Suppressor macrophage (primary cell): ENCODE measurements around the gene MFSD12.

Experiments
- DNase-seq, 4 experiments: peaks; one replicate each; pipeline ENCODE4 v3.0.0-alpha.2; 2020 to 2022

MFSD12 gene

DNA sequence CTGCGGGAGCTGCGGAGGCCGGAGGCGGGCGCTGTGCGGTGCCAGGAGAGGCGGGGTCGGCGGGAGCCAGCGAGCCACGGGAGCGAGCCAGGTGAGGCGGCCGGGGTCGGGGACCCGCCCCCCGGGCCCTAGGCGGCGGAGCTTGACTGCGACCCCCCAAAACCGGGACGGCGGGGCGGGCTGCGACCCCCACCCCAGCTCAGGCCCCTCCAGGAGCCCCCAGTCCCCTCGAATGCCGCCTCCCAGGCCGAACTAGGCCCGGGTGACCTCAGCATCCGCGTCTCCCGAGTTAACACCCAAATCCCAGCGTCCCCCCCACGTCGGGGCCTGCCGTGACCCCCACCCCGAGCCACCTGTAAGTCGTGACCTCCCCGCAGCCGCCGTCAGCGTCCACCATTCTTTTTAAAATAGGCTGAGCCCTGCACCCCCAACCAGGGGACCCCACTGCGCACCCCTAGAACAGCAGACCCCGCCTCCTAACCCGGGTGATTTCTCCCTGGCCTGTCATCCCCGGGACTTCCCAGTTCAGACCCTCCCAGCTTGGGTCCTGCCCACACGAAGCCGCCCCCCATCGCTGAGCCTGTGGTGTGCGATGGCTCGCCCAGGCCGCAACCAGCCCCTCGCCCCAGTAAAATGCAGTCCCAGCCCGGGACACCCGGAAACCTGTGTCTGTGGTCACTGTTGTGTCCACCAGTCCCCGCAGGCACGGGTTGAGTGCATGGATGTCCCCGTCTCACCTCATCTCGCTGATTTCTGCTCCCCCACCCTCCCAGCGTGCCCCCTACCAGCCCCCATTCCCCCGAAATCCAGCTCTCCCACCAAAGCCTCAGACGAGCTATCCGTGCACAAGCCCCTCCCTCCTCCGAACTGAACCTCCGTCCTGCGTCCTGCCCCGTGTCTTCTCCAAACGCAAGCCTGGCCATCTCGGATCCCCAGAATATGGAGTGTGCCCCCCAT, 50.7 kb downstream of the MFSD12 start:
- peak in 3 of 4 experiments; percentile 30 to 47 (median 37) for DNase-seq

DNA sequence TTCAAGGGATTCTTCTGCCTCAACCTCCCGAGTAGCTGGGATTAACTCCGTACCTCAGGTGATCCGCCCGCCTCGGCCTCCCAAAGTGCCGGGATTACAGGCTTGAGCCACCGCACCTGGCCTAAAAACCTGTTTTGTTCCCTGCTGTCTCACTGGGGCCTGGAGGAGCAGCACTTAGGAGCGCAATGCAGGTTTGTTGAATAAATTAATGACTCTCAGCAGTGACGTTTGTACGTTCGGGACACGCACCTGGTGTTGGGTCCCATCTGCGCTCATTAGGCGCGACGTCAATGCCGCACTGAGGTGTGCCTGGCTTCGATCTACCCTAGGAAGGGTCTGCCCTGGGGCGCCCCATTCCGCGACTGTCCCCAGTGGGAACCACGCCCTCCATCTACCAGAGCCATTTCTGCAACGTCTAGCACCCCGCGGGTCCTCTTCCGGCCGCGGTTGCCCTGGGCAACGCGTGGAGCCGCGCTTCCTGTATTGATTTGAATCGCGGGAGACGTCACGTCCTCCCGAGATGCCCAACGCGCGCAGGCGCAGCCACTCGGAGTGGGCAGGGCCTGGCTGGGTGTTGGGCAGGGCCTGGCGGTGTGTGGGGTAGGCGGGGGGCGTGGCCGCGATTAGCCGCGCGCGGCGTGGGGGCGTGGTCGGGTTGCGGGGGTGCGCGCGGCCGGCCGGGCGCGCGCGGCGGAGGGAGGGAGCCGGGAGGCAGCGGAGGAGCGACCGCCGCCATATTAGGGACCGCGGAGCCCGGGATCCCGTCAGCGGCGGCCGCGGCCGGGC, 51.6 kb downstream of the MFSD12 start, which contains the start of gene FZR1:
FZR1 (plus strand) TSS at position 714 of the 786 bp plus-strand sequence. CDS start 16,679 bp downstream, outside the sequence.
- peak; percentile 100 for DNase-seq

DNA sequence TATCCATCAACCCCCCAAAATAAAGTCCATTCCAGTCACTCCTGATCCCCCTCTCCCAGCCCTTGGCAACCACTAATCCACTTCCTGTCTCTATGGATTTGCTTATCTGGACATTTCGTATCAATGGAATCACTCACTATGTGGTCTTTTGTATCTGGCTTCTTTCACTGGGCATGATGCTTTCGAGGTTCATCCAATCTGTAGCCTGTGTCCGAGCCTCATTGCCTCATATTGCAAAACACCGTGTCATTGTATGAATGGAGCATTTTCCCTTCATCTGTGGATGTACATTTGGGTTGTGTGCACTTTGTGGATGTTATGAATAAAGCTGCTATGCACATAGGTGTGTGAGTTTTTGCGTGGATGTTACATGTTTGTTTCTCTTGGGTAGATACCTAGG, 52.7 kb downstream of the MFSD12 start:
- DNase-seq = no peak

DNA sequence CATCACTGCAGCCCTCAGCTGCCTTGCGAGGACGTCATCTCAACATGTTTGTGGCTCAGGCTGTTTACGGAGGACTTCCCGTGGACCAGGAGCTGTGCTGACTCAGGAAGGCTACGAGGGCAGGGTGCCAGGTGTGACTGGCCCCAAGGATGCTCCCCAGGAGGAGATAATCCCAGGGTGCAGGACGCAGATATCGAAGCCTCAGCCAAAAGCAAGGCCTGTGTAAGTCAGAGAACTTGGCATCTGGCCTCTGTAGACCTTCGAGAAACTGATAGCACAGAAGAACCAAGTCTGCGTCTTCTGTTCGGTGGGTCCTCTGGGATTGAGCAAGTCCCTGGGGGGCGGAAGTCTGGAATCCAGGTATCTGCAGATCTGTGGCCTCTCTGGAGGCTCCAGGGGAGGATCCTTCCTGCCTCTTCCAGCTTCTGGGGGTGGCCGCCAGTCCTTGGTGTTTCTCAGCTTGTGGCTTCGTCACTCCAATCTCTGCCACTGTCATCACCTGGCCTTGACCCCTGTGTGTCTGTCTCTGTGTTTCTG, 54.3 kb downstream of the MFSD12 start:
- DNase-seq = no peak

DNA sequence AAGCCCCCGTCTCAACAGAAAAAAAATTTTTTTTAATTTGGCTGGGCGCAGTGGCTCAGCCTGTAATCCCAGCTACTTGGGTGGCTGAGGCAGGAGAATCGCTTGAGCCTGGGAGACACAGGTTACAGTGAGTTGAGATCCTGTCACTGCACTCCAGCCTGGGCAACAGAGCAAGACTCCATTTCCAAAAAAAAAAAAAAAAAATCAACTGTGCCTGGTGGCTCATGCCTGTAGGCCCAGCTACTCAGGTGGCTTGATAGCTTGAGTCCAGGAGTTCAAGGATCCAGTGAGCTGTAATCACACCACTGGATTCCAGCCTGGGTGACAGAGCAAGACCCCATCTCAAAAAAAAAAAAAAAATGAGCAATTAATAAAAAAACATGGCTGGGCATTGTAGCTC, 55.6 kb downstream of the MFSD12 start:
- no peak for DNase-seq

DNA sequence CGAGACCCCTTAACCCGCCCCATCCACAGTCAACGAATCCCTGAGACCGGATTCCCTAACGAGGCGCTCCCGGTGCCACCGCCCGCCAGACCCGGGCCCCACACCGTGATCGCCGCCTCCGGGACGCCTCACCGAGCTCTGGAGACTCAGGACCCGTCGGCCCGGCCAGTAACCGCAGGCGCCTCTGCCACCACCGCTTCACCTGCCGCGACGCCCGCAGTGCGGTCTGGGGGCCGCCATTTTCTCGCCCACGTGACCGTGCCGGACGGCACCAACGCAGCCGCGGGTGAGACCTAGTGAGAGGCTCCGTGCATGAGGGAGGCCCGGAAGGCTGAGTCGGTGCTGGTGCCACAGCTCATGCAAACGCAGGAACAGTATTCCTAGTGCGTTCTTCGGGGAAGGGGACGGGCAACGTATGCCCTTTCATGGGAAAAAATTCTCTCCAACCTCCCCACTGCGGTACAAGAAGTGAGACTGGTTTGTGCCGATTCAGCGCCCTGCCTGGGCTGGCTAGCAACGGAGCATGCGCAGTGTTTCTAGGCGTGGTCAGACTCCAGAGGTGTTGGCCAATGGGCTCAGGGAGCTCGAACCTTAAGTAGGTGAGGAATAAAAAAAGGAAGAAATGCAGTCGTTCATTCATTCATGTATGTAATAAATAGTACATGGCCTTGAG, 56.8 kb downstream of the MFSD12 start, which contains the start of gene DOHH:
DOHH (minus strand) TSS at position 246 of the 673 bp plus-strand sequence. CDS start 3,860 bp downstream, outside the sequence.
- peak; percentile 96 to 98 (median 96) for DNase-seq

DNA sequence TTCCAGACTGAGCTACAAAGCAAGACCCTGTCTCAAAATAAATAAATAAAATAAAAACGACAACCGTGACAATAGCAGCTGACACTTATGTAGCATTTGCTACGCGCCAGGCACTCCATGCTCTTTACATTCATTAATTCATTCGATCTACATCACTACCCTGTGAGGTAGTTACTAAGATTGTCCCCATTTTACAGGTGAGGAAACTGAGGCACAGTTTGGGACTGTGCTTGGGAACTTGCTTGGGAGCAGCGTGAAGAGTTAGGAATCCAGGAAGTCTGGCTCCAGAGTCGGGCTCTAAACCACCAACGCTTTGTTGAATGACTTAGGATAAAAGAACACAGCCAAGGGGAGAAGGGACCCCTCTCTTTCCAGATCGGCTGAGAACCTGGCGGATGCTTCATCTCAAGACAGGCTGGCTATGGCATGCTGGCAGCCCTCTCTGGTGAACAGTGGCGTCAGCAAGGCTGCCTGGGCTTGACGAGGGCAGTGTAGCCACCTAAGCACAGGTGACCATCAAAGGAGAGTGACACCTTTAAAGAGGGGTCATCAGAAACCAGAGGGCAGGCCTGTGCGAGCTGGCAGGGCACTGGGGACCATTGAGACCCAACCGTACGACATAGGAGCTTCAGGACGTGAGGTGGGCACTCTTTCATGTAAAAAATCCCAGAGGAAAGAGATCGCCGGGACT, 57.5 kb downstream of the MFSD12 start:
- no peak for DNase-seq

DNA sequence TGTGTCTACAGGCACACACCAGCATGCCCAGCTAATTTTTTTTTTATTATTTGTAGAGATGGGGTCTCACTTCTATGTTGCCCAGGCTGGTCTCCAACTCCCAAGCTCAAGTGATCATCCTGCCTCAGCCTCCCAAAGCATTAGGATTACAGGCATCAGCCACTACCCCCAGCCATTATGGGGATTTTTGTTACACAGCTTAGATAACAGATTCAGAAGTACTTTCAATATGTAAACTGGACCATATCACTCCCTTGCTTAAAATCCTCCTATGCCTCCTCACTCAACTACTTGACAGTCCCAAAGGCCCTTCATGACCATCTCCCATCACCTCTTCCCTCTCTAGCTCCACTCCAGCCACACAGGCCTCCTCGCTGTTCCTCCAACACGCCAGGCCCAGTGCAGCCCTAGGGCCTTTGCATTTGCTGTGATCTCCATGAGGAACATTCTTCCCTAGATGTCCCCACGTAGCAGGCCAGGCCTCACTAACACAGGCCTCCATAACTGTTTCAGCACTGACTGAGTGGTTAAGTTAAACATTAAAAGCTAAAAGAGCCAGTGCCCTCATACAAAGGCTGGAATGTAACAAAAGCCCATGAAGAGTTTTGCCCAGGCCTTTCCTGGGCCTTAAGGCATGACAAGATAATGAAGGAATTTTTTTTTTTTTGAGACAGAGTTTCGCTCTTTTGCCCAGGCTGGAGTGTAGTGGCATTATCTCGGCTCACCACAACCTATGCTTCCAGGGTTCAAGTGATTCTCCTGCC, 59.4 kb downstream of the MFSD12 start:
- no peak for DNase-seq

DNA sequence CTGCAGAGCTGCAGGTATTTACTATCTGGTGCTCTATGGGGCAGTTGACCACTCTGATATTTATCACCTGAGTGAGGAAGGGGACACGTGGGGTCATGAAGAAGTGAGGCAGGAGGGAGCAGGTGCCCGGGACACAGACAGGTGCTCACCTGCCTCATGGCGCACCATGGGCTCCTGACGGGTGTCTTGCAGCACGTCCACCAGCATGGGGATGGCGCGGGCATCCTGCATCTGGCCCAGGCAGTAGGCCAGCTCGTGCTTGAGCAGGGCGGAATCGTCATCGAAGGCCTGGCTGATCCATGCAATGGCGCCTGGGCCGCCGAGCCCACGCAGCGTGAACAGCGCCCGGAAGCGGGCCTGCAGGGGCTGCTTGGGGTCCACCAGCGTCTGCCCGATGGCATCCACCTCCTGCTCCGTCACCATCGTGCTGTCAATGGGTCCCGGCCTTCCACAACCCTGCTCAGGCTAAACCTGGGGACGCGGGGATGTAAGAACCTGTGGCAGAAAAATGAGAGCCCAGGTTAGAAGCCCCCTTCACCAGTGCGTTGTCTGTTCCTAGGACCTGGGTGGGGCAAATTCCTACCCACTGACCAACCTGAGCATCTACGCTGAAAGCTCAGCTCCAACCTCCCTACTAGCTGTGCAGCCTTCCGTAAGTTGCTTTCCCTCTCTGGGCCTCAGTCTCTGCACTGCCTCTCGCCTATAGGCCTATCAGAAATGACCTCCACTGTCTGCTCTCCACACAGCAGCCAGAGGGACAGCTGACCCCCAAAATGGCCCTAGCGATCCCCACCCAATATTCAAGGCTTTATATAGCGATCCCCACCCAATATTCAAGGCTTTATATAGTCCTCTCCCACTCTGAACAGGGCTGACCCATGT, 60.8 kb downstream of the MFSD12 start:
- no peak for DNase-seq

DNA sequence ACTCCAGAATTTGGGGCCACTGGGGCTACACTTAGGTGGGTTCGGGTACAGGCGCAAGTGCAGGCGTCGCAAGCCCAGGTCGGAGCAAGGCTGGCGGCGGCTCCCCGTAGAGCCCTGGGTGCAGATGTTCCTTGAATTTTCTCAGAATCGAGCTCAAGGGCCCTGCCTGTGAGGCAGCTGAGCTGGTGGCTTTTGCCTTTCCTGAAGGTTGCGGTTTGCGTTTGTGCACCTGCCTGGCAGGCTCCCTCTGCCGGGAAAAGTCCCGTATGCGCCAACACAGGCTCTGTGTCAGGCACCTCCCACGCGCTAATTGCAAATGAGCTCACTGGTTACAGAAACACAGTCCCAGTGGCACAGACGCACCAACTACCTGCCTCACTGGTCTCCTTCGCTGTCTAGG, 62.8 kb downstream of the MFSD12 start:
- no peak for DNase-seq
